H54 (cell line): ENCODE data around the gene TMPRSS13.

Experiments used
- DNase-seq: peaks from one replicate; pipeline ENCODE4 v3.0.0; 2011; ENCODE audit warnings: low spot score, mixed read lengths; ENCODE audit not compliant: insufficient read length
- FAIRE-seq: peaks from 3 replicates; lab custom pipeline; 2011; peaks lifted over from hg19 to GRCh38; lab: Jason Lieb, UNC
- POLR2A ChIP-seq: IDR thresholded peaks from 2 replicates; pipeline ENCODE4 v1.6.1; 2011; ENCODE audit warnings: low read depth, mild to moderate bottlenecking, low read length

The TMPRSS13 gene

DNA sequence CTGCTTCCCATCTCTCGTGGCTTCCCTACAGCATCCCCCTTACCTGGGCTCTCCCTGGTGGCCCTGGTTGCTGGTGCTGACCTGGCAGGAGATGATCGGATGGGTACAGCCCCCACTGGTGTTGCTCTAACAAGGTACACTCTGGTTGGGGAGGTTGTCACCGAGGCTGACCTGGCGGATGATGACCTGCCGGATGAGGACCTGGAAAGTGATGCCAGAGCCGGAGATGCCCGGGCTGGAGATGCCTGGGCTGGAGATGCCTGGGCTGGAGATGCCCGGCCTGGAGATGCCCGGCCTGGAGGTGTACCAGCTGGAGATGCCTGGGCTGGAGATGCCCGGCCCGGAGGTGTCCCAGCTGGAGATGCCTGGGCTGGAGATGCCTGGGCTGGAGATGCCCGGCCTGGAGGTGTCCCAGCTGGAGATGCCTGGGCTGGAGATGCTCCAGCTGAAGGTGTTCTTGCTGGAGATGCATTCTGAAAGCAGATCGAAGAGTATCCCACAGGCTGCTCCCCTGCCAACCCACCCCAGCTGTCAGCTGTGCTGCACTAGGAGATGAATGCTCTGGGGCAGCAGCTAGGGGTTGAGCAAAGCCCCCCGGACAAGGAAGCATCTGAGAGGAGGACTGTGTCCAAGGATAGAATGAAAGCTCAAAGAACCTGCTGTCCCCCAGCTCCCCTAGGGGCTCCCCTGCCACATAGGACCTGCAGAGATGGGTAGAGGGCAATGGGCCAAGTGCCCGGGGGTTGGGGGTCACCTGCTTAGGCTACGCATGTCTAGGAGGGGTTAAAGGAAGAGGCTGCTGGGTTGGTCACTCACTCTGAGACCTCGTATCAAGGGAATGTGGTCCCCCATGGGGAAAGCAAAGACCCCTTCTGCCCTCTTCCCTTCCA lies 10.6 kb downstream of the TMPRSS13 start:
- FAIRE-seq = no peak
- DNase-seq = no peak
- no peak for TF ChIP-seq POLR2A

DNA sequence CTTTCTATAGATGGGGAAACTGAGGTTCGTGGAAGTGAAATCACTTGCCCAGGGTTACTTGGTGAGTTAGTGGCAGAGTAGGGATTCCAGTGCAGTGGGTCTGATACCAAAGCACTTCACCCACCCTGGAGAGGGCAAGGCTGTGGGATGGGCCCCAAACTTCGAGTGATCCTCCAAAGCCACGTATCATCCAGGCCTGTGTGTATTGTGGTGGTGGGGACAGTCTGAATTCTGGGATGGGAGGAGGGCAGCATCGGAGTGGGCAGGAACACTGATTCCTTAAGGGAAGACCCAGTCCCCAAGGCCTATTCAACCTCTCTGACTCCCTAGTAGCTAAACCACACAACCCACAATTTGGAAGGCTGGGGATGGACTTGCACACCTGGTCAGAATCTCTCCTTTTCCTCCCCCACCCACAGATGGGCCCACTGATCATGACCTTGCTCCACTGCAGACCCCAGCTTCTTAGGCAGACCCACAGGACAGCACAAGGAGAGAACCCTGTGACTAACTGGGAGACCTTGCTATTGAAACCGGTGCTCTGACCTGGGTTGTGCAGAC lies 11.5 kb downstream of the TMPRSS13 start:
- FAIRE-seq (no peak), DNase-seq (no peak)
- no peak for TF ChIP-seq POLR2A

DNA sequence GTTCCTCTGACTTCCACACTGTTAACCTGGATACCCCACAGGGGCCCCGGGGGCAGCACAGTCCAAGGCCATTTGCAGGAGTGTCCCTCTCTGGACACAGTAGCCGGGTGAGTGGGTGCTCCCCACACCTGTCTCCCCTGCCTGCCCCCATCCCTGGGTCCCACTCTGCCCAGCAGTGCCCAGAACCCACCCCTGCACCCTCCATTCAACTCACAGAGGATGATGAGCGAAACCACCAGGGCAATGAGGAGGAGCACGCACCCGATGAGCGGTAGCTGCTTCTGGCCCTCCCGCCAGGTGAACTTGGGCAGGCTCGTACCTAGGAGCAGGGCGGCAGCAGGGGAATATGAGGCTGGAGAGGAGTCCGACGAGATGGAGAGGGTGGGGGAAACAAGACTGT lies 12.2 kb downstream of the TMPRSS13 start:
- no peak for TF ChIP-seq POLR2A
- FAIRE-seq (no peak), DNase-seq (no peak)

DNA sequence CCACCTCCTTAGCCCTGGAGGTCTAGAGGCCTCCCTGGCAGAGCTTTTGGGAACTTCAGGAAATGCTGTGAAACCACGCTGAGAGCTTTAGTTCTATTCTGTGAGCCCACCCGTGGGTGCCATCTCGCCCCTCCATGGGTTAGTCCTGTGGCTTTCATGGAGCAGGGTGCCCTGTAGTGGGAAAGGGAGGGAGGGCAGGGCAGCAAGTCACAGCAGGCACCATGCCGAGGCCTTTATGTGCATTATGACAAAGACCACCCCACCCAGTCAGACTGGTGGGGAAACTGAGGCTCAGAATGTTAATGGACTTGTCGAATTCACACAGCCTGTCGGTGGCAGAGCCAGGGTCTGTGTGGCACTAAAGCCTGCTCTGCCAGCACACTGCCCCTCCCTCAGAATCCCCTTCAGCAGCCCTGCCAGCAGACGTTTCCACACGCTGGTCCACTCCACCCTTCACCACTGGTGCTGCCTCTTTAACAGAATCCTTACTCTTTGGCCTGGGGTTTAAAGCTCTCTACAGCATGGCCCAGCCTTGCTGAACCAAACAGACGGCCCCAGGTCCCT lies 13.4 kb downstream of the TMPRSS13 start:
- FAIRE-seq (no peak), DNase-seq (no peak)
- TF ChIP-seq POLR2A = no peak

DNA sequence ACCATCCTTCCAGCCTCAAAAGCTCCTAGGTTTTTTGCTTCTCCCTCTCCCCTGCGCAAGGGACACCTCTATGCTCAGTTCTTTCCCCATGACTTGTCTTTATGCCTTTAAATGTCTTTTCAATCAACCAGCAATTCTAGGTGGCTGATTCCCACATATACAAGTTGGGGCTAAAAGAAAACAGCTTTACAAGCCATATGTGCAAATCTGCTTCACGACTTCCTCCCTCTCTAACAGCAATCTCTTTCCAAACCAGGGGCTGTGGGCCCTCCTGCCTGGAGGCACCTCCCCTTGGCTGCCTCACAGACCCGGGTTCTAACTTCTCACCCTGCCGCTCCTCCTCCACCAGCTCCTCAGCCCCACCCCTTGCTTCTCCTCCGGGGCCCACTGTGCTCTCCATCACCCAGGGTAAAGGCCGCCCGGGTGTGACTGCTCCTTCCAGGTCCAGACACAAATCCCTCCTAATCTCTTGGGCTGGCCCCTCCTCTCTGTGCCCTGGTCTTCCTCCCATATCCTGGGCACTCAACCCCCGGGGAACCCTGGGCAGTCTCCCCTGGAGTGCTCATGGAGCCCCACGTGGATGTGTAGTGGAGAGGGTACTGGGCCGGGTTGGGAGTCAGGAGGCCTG lies 14.1 kb downstream of the TMPRSS13 start:
- TF ChIP-seq POLR2A = no peak
- FAIRE-seq (no peak), DNase-seq (no peak)

DNA sequence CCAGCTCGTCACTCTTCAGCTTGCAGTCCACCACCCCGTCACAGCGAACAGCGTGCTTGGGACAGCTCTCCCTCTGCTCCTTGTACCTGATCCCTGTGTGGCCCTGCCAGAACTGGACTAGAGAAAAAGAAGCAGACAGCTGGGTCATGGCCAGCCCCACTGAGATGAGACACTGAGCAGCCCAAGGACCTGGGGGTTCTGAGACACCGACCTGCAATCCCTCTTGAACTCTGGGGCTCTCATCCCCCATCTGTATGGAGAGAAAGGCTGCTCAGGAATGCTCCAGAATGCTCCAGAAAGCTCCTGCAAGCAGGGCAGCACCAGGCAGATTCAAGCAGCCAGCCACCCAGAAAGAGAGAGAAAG lies 14.8 kb downstream of the TMPRSS13 start:
- no peak for DNase-seq
- no peak for TF ChIP-seq POLR2A
- FAIRE-seq = no peak

DNA sequence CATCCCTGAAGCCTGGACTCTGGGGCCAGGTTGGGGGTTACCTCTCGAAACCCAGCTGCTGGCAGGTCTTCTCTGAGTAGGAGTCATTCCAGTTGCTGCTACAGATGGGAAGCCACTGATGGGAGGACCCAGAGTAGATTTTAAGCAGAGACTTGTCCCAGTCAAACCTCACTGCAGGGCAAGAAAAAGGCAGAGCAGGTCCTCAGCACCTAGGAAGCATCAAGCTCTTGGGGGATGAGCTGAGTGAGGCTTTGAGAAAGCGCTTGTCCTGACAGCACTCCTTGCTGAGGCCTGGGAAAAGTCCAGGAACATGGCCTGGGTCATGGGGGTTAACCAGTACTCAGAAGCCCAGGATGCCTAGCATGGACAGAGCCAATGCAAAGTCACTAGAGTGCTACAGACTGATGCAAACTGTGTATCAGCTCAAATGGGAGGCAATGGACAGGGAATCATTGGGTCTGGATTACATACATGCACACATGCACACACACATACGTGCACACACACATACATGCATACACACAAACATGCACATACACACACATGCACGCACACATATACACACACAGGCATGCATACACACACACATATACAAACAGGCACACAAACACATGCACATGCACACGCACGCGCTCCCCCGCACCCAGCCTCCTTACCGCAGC lies 15.3 kb downstream of the TMPRSS13 start:
- no peak for FAIRE-seq
- no peak for TF ChIP-seq POLR2A

DNA sequence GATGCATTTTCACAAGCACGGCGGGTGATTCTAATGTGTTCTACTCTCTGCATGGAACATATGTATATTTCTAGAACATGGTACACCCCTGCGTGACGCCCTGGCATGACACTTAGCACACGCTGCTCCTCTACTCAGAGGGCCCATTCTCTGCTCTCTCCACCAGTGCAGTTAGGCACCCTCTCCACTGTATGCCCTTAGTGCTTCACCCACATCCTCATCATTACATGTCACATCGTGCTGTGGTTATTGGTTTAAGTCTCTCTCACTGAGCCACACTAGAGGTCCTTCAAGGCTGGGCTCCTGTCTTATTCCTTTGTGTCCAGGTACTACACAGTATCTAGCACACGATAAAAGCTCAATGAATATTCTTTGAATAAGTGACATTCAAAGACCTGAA lies 16.7 kb downstream of the TMPRSS13 start:
- no peak for DNase-seq
- no peak for TF ChIP-seq POLR2A
- no peak for FAIRE-seq

More for the DNA sequence above, 15.3 kb downstream of the TMPRSS13 start:
- DNase-seq = no peak

DNA sequence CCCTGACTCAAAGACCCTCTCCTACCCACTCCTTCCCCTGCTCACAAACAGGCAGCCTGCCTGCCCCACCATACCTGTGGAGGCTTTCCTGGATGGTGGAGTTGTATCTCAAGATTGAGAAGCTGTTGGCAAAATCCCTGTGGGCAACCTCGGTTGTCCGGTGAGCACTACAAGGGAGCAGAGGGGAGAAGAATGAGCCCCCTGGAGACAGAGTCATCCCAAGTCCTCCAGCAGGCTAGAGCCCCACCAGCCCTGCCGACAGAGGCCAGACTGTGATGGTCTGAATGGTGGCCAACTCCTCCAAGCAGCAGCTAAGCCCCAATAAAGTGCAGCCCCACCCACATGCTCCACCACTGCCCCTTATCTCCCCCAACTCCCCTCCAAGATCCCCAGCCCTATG lies 17.5 kb downstream of the TMPRSS13 start:
- FAIRE-seq (no peak), DNase-seq (no peak)
- no peak for TF ChIP-seq POLR2A

DNA sequence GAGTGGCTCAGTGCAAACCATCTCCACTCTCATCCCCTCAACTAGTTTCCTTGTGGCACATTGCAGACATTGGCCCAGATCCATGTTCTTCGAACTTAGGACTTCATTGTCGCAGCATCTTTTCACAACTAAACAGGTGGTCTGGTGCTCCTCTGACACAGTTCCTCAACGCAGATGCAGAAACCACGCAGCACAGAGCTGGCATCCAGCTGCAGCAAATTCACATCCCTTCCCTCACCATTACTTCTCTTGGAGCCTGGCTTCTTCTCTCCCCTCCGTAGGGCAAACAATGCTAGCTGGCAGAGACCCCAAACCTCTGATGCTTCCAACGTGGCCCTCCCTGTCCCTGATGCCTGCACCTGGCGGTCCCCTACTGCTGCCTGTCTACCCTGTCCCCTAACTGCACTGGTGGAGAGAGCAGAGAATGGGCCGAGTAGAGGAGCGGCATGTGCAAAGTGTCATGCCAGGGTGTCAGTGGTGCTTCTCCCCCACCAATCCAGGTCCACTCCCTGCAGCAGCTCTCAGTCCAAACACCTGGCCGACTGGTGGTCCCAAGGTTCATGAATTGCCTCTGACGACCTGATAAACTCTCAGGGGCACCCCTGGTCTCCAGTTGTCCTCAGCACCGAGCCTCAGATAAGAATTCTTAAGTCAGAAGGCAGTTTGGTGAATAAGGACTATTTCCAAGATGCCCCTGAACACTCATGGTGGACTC lies 18.1 kb downstream of the TMPRSS13 start:
- no peak for TF ChIP-seq POLR2A
- FAIRE-seq (no peak), DNase-seq (no peak)

DNA sequence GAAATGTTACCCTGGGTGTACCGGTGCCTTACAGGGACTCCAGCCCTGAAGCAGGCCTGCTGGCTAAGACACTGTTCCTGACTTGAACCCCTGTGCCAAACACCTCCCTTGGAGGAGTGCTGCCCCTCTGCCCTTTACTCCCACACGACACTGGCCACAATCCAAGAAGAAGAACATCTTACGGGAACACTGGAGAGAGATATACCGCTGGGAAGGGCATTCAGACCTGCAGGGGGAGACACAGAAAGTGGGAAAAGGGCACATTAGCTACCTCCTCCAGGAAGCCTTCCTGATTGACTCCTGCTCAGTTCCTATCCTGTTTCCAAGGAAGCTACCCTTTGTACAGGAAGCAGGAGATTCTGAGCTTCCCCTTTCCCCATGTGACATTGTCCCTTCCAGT lies 18.7 kb downstream of the TMPRSS13 start:
- no peak for TF ChIP-seq POLR2A
- DNase-seq = no peak
- FAIRE-seq = no peak

DNA sequence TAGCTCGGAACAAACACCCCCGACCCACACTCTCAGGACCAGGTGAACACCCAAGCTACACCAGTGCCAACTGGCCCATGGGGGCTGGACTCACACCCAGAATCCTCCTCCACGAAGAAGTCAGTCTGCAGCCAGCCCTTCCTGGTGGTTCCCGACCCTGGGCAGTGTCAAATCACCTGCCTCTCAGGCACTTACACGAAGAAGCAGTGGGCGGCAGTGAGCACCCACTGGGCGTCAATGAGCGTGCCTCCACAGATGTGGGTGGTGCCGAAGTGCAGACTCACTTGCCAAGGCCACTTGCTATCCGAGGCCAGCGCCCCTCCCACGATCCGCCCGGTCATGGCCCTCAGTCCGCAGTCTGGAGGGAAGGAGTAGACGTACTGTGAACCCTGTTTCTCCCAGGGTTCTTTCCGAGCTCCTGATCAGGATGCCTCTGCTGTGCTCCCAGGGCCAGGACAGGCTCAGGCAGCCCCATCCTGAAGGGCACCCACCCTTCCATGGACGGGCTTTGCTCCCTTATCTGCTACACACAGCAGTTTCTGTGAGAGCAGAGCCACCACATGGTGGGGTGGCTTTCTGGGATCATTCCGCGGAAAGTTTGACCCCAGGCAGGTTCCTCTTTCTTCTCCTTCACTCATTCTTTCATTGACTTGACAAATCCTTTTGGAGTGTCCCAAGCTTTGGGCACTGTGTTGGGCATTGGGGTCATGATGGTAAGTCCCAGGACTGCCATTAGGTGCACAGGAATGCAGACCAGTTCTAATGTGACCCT lies 19.4 kb downstream of the TMPRSS13 start:
- no peak for TF ChIP-seq POLR2A
- no peak for DNase-seq
- no peak for FAIRE-seq
